ENCODE measurements around the gene GRIN2A.

DNA sequence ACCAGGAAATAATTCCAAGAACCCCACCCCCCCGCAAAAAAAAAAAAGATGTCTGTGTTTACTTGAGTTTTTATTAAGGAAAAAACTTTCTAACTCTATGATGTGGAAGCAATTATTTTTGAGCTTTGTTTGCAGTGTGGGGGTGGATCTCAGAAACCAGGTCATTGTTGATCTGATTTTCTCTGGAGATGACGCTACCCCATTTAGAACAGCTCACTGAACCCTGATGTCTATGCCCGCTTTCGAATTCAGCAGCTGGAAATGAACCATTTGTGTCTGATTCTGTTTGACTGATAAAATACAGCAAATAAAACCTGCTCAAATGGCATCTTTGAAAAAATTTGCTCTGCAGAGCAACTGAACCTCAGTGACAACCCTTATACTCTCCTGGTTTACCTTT lies 368.6 kb downstream of the GRIN2A start:
- TF ChIP-seq POLR2A (IDR thresholded peaks at IDR 0.05; ENCODE audit: low read length) (no peak), GATA1 (IDR thresholded peaks at IDR 0.05; ENCODE audit: low read depth, low read length) (no peak)

All from erythroblast (primary cell).